Measurements from ENCODE around the gene ANAPC2. TPM values are rescaled to one million over a fixed set of nuclear protein-coding genes. Genes with fewer than 3 reads are reported as not detected.

ANAPC2 gene
- total RNA-seq, 1 donor from 2014 or later = 18.9 TPM

DNA sequence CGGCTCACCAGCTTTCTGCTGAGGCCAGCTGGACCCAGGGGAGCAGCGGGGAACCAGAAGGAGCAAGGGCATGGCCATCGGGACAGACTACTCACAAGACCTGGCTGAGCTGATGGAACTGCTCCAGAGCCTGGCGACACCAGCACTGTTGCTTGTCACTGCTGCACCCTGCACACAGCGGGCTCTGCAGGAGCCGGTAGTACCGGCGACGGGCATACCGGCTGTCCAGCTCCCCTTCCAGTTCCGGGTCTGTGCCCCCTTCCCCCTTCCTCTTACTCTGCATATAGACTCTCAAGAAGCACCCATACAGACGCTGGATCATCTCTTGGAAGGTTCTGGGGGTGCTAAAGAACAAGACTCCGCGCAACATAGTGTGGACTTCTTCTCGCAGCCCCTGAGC is 974 bp downstream of the ANAPC2 start:
- no peaks in the 10 kb centered on the region for H3K36me3 ChIP-seq
- H3K9ac ChIP-seq = peak overlapping the region; percentile 90
- H3K4me1 ChIP-seq = peaks cover 5% of the 10 kb centered on the region
- H3K9me3 ChIP-seq (ENCODE audit: low read depth) = no peaks in the 10 kb centered on the region
- DNase-seq (ENCODE audit: low spot score) = no peak
- no peaks in the 10 kb centered on the region for H3K27me3 ChIP-seq
- H3K79me2 ChIP-seq (ENCODE audit: low read depth) = peaks cover 23% of the 10 kb centered on the region
- H3K4me3 ChIP-seq = peak overlapping the region; percentile 75
- no peaks in the 10 kb centered on the region for H3K36me3 Mint-ChIP-seq
- peaks cover 15% of the 10 kb centered on the region for H4K20me1 ChIP-seq (ENCODE audit: low read depth)
- no peak overlapping the region for H3K27ac ChIP-seq
- H3K4me2 ChIP-seq = peak overlapping the region; percentile 99
- H3K4me3 Mint-ChIP-seq = peak overlapping the region; percentile 95
- H3K9me3 Mint-ChIP-seq = no peaks in the 10 kb centered on the region
- TF ChIP-seq, protein P1, sequence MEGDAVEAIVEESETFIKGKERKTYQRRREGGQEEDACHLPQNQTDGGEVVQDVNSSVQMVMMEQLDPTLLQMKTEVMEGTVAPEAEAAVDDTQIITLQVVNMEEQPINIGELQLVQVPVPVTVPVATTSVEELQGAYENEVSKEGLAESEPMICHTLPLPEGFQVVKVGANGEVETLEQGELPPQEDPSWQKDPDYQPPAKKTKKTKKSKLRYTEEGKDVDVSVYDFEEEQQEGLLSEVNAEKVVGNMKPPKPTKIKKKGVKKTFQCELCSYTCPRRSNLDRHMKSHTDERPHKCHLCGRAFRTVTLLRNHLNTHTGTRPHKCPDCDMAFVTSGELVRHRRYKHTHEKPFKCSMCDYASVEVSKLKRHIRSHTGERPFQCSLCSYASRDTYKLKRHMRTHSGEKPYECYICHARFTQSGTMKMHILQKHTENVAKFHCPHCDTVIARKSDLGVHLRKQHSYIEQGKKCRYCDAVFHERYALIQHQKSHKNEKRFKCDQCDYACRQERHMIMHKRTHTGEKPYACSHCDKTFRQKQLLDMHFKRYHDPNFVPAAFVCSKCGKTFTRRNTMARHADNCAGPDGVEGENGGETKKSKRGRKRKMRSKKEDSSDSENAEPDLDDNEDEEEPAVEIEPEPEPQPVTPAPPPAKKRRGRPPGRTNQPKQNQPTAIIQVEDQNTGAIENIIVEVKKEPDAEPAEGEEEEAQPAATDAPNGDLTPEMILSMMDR (IDR thresholded peaks at IDR 0.05) = no peak
- TF ChIP-seq EZH2 (IDR thresholded peaks at IDR 0.05) (no peak), EZH2phosphoT487 (IDR thresholded peaks at IDR 0.05) (no peak)
- no peak overlapping the region for H2AFZ ChIP-seq (replicated peaks)
- peaks cover 25% of the 10 kb centered on the region for H3K4me1 Mint-ChIP-seq
- H3K27me3 Mint-ChIP-seq (ENCODE audit: insufficient read depth, low read depth) = peaks cover 2% of the 10 kb centered on the region
- no peak overlapping the region for H3K27ac Mint-ChIP-seq
- peaks cover 10% of the 10 kb centered on the region for H3F3A ChIP-seq (ENCODE audit: low read depth)

DNA sequence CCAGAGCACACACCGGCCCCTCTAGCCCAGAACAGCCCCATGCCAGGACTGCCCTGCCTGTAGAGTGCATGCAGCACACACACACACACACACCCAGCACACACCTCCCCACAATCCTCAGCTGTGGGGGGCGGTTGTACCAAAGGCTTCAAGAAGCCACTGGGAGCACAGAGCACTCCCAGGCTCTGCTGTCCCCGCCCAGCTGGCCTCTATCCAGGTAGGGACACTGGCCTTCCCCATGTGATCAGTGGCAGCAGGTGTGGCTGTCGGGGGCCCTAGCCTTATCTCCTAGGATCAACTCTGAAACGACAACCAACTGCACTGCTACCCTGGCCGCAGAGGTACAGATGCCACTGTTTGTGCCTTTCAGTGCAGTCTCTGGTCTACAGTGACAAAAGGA is 2.0 kb downstream of the ANAPC2 start:
- Mint-ChIP-seq H3K27ac (no peak overlapping the region), H3K4me1 (peaks cover 25% of the 10 kb centered on the region), H3K9me3 (no peaks in the 10 kb centered on the region), H3K36me3 (peaks cover 3% of the 10 kb centered on the region), H3K4me3 (peak overlapping the region; percentile 95), H3K27me3 (ENCODE audit: insufficient read depth, low read depth) (peaks cover 3% of the 10 kb centered on the region)
- peaks cover 10% of the 10 kb centered on the region for H4K20me1 ChIP-seq (ENCODE audit: low read depth)
- no peaks in the 10 kb centered on the region for H3K36me3 ChIP-seq
- no peaks in the 10 kb centered on the region for H3K9me3 ChIP-seq (ENCODE audit: low read depth)
- no peak overlapping the region for H3K27ac ChIP-seq
- no peak for TF ChIP-seq EZH2phosphoT487 (IDR thresholded peaks at IDR 0.05)
- no peak for TF ChIP-seq EZH2 (IDR thresholded peaks at IDR 0.05)
- TF ChIP-seq, protein P1 (IDR thresholded peaks at IDR 0.05) = no peak
- H3K9ac ChIP-seq = no peak overlapping the region
- peaks cover 5% of the 10 kb centered on the region for H3K4me1 ChIP-seq
- no peak overlapping the region for H2AFZ ChIP-seq (replicated peaks)
- no peaks in the 10 kb centered on the region for H3K27me3 ChIP-seq
- no peak overlapping the region for H3K4me3 ChIP-seq
- H3K4me2 ChIP-seq = no peak overlapping the region
- peaks cover 23% of the 10 kb centered on the region for H3K79me2 ChIP-seq (ENCODE audit: low read depth)
- H3F3A ChIP-seq (ENCODE audit: low read depth) = peaks cover 10% of the 10 kb centered on the region
- DNase-seq (ENCODE audit: low spot score) = no peak

DNA sequence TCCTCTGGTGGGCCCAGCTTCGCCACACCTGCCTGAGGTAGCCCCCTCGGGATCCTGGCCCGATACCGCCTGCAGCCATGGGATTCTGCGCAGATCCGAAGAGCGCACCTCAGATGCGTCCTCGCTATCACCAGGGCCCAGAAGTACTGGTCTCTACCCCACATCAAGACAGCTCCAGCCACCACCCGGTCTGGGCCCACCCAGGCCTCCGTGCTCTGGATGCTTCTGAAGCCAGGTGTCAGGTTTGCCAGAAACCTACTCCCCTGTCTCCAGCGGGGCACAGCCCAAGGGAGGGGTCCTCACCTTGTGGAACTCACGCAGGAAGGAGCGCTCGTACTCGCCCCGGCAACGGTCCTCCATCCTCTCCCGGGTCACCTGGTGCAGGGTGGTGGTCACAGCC is 2.4 kb downstream of the ANAPC2 start:
- H3K27ac Mint-ChIP-seq = no peak overlapping the region
- H3K4me1 ChIP-seq = peaks cover 5% of the 10 kb centered on the region

More for the DNA sequence above, 2.4 kb downstream of the ANAPC2 start:
- H3K9ac ChIP-seq = no peak overlapping the region
- peaks cover 10% of the 10 kb centered on the region for H4K20me1 ChIP-seq (ENCODE audit: low read depth)
- no peak for TF ChIP-seq EZH2 (IDR thresholded peaks at IDR 0.05)
- TF ChIP-seq EZH2phosphoT487 (IDR thresholded peaks at IDR 0.05) = no peak
- TF ChIP-seq, protein P1 (IDR thresholded peaks at IDR 0.05) = no peak
- no peak overlapping the region for H3K4me3 ChIP-seq
- Mint-ChIP-seq H3K27me3 (ENCODE audit: insufficient read depth, low read depth) (peaks cover 3% of the 10 kb centered on the region), H3K4me3 (peak overlapping the region; percentile 95), H3K36me3 (peaks cover 3% of the 10 kb centered on the region), H3K4me1 (peaks cover 25% of the 10 kb centered on the region), H3K9me3 (no peaks in the 10 kb centered on the region)
- no peak overlapping the region for H2AFZ ChIP-seq (replicated peaks)
- H3F3A ChIP-seq (ENCODE audit: low read depth) = peaks cover 10% of the 10 kb centered on the region
- no peaks in the 10 kb centered on the region for H3K27me3 ChIP-seq
- H3K27ac ChIP-seq = no peak overlapping the region
- peaks cover 23% of the 10 kb centered on the region for H3K79me2 ChIP-seq (ENCODE audit: low read depth)
- H3K4me2 ChIP-seq = no peak overlapping the region
- H3K36me3 ChIP-seq = no peaks in the 10 kb centered on the region
- no peak for DNase-seq (ENCODE audit: low spot score)
- H3K9me3 ChIP-seq (ENCODE audit: low read depth) = no peaks in the 10 kb centered on the region
